A673 (cell line): ENCODE data around the gene PARP14. TPM values are rescaled to one million over a fixed set of nuclear protein-coding genes. Genes with fewer than 3 reads are reported as not detected.

ENCODE experiments used
- BruUV-seq: library from RNA; stranded (reverse); fragments of 400-500 nt; replicated peaks from 2 replicates; lab custom pipeline; 2021; lab: Mats Ljungman, UMichigan
- CTCF ChIA-PET: fragments of 300-600 bp; sonication (Branson Sonifier 250); formaldehyde crosslinking; loops from one replicate; lab custom pipeline; 2022; ENCODE audit warnings: antibody characterized with exemption; lab: Charles Lee
- POLR2A ChIA-PET: fragments of 300-600 bp; sonication (Branson Sonifier 250); formaldehyde crosslinking; loops from one replicate; lab custom pipeline; 2022; ENCODE audit warnings: antibody characterized with exemption; ENCODE audit not compliant: low non-redundant PET; lab: Charles Lee
- DNase-seq: peaks from one replicate; pipeline ENCODE4 v3.0.0-alpha.2; 2015; ENCODE audit warnings: low spot score
- H3K27ac ChIP-seq: fragments of 200-600 bp; sonication (generic); 2 replicates; pipeline ENCODE4 v1.5.1; 2016; ENCODE audit warnings: mixed run types, low read depth, mild to moderate bottlenecking, mixed read lengths, antibody characterized with exemption, low read length; ENCODE audit not compliant: poor library complexity, severe bottlenecking
- H3K27me3 ChIP-seq: fragments of 200-600 bp; sonication (generic); replicated peaks from 2 replicates; pipeline ENCODE4 v1.6.1; 2017; ENCODE audit warnings: mixed run types, low read depth, mild to moderate bottlenecking, mixed read lengths, antibody characterized with exemption, low read length; ENCODE audit not compliant: insufficient read depth, poor library complexity
- H3K36me3 ChIP-seq: fragments of 200-600 bp; sonication (generic); 2 replicates; pipeline ENCODE4 v1.6.1; 2016; ENCODE audit warnings: mixed run types, mild to moderate bottlenecking, mixed read lengths, antibody characterized with exemption, low read length; ENCODE audit not compliant: insufficient read depth, poor library complexity, severe bottlenecking
- H3K4me1 ChIP-seq: fragments of 200-600 bp; sonication (generic); 2 replicates; pipeline ENCODE4 v1.6.1; 2017; ENCODE audit warnings: mixed run types, mild to moderate bottlenecking, mixed read lengths, antibody characterized with exemption, low read length; ENCODE audit not compliant: insufficient read depth, poor library complexity, severe bottlenecking
- H3K4me3 ChIP-seq: fragments of 200-600 bp; sonication (generic); 2 replicates; pipeline ENCODE4 v1.5.1; 2016; ENCODE audit warnings: low read depth, mixed run types, mild to moderate bottlenecking, mixed read lengths, low read length; ENCODE audit not compliant: poor library complexity, severe bottlenecking
- H3K9me3 ChIP-seq: fragments of 200-600 bp; sonication (generic); 2 replicates; pipeline ENCODE4 v1.6.1; 2016; ENCODE audit warnings: mixed run types, low read depth, mild to moderate bottlenecking, mixed read lengths, antibody characterized with exemption, low read length; ENCODE audit not compliant: poor library complexity, severe bottlenecking
- CTCF ChIP-seq: fragments of 300-800, 200-600 bp; sonication (generic); conservative IDR thresholded peaks from 2 replicates; pipeline ENCODE4 v1.5.1; 2017; ENCODE audit warnings: low read depth, mild to moderate bottlenecking, antibody characterized with exemption, low read length, moderate library complexity, mixed read lengths
- EZH2 ChIP-seq: fragments of 200-600 bp; sonication (generic); IDR thresholded peaks from 2 replicates; pipeline ENCODE4 v1.6.1; 2017; ENCODE audit warnings: borderline replicate concordance, low read depth, mild to moderate bottlenecking, mixed read lengths, antibody characterized with exemption, low read length; ENCODE audit not compliant: poor library complexity, severe bottlenecking
- intact Hi-C: fragments of 100-400 bp; cut with micrococcal nuclease; formaldehyde crosslinking; loops from one replicate; pipeline ENCODE4 v1.10.0; 2022; ENCODE audit not compliant: unreplicated experiment
- total RNA-seq: library from RNA; stranded (reverse); gene quantifications from 2 replicates; pipeline ENCODE4 v1.2.3, GENCODE V29; 2021

Gene PARP14
- total RNA-seq, 1 experiment from 2014 or later, result 22.8 TPM

- CTCF ChIA-PET, result no interaction called here
- H3K27me3 ChIP-seq, result no peaks in the 10 kb centered on the region
Observed at GRCh38 chr3:122665226-122665786, 15.3 kb upstream of the PARP14 start.

GRCh38 chr3:122665881-122666280, 14.8 kb upstream of the PARP14 start:
- CTCF ChIA-PET, result no interaction called here
- H3K4me1 ChIP-seq, result no peaks in the 10 kb centered on the region
- DNase-seq, result no peak
- no peak overlapping the region for H3K4me3 ChIP-seq
- TF ChIP-seq EZH2 (no peak), CTCF (no peak)
- H3K9me3 ChIP-seq, result no peaks in the 10 kb centered on the region
- no peaks in the 10 kb centered on the region for H3K36me3 ChIP-seq
- no peaks in the 10 kb centered on the region for H3K27me3 ChIP-seq
- BruUV-seq, result no TSS peak
- POLR2A ChIA-PET, result no interaction called here
- intact Hi-C loops, result no loop called here
- H3K27ac ChIP-seq, result no peak overlapping the region

More at GRCh38 chr3:122665226-122665786, 15.3 kb upstream of the PARP14 start:
- DNase-seq, result no peak
- intact Hi-C loops, result no loop called here
- Histone ChIP-seq H3K36me3 (no peaks in the 10 kb centered on the region), H3K4me1 (no peaks in the 10 kb centered on the region), H3K4me3 (no peak overlapping the region), H3K27ac (no peak overlapping the region), H3K9me3 (no peaks in the 10 kb centered on the region)
- TF ChIP-seq CTCF, result no peak
- TF ChIP-seq EZH2, result no peak
- POLR2A ChIA-PET, result no interaction called here
- no TSS peak for BruUV-seq

DNA sequence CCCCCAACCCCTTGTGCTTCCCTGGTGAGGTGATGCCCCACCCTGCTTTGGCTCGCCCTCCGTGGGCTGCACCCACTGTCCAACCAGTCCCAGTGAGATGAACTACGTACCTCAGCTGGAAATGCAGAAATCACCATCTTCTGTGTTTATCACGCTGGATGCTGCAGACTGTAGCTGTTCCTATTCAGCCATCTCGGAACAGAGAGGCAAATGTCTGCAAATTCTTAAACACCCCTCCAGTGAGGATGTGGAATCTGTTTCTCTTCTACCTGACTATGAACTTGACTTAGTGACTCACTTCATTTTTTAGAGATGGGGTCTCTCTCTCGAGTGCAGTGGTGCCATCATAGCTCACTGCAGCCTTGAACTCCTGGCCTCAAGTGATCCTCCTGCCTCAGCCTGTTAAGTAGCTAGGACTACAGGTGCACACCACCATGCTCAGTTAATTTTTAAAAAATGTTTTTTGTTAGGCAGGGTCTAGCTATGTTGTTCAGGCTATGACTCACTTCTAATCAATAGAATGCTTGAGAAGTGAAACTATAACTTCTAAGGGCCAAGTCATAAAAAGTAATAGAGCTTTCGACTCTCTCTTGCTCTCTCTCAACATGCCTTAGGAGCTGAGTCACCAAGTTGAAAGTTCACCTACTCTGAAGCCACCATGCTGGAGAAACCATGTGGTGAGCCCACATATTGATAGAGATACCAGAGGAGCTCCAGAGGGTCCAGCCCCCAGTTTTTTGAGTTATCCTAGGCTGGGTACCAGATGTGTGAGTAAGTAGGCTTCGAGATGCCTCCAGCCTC, 11.5 kb upstream of the PARP14 start:
- no peak for DNase-seq
- POLR2A ChIA-PET, result no interaction called here
- Histone ChIP-seq H3K4me3 (no peak overlapping the region), H3K4me1 (no peaks in the 10 kb centered on the region), H3K27me3 (no peaks in the 10 kb centered on the region), H3K27ac (no peak overlapping the region), H3K36me3 (no peaks in the 10 kb centered on the region), H3K9me3 (no peaks in the 10 kb centered on the region)
- TF ChIP-seq CTCF (no peak), EZH2 (no peak)
- CTCF ChIA-PET, result interaction anchor here (0.9 kb wide), 1 partner anchor 10 kb away, joined by 4 read pairs; no protein-coding TSS in a partner anchor
- intact Hi-C loops, result no loop called here
- BruUV-seq, result no TSS peak
